ENCODE data around the gene ACBD6. TPM values are rescaled to one million over a fixed set of nuclear protein-coding genes. Genes with fewer than 3 reads are reported as not detected.

ACBD6 gene
- total RNA-seq, 2 experiments from 2014 or later: 39.8 to 41.3 TPM

- ATAC-seq (no peak), DNase-seq (no peak)
- no peaks in the 10 kb centered on the region for H3K36me3 Mint-ChIP-seq
- no peaks in the 10 kb centered on the region for H3K4me1 Mint-ChIP-seq
- H3K27me3 Mint-ChIP-seq: peaks cover 3% of the 10 kb centered on the region
- CTCF ChIA-PET: no interaction called here
- H3K4me3 Mint-ChIP-seq: no peak overlapping the region
- H3K9me3 Mint-ChIP-seq (ENCODE audit: low read depth): no peaks in the 10 kb centered on the region
- no peak overlapping the region for H3K27ac Mint-ChIP-seq
These were observed 244.1 kb downstream of the ACBD6 start for GRCh38 chr1:180258290-180258689.

DNA sequence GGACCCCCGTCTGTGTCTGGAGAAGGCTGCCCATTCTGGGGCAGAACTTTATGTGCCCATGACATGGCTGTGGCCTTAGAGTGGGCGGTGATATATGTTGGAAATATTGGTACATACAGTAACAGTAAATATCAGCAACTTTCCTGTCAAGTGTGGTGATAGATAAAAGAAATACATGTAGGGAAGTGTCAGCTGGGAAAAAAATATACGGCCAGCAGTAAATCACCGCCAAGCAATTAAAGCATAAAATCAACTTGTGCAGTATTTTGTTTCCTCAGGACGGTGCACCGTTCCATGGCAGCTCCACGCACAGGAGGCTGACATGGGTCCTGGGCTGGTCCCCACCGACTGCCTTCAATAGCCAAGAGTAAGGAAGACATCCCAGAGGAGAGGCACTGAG lies 244.9 kb downstream of the ACBD6 start:
- Mint-ChIP-seq H3K4me1 (no peaks in the 10 kb centered on the region), H3K27ac (no peak overlapping the region)
- no peak for DNase-seq

GRCh38 chr1:180257028-180257386 lies 245.4 kb downstream of the ACBD6 start:
- ATAC-seq: no peak
- Mint-ChIP-seq H3K36me3 (no peaks in the 10 kb centered on the region), H3K4me3 (no peak overlapping the region), H3K27ac (no peak overlapping the region), H3K4me1 (no peaks in the 10 kb centered on the region), H3K27me3 (peaks cover 3% of the 10 kb centered on the region), H3K9me3 (ENCODE audit: low read depth) (no peaks in the 10 kb centered on the region)
- CTCF ChIA-PET: no interaction called here
- DNase-seq: no peak

More for the DNA sequence above, 244.9 kb downstream of the ACBD6 start:
- Mint-ChIP-seq H3K36me3 (no peaks in the 10 kb centered on the region), H3K4me3 (no peak overlapping the region), H3K9me3 (ENCODE audit: low read depth) (no peaks in the 10 kb centered on the region), H3K27me3 (peaks cover 3% of the 10 kb centered on the region)
- ATAC-seq: no peak
- CTCF ChIA-PET: no interaction called here

DNA sequence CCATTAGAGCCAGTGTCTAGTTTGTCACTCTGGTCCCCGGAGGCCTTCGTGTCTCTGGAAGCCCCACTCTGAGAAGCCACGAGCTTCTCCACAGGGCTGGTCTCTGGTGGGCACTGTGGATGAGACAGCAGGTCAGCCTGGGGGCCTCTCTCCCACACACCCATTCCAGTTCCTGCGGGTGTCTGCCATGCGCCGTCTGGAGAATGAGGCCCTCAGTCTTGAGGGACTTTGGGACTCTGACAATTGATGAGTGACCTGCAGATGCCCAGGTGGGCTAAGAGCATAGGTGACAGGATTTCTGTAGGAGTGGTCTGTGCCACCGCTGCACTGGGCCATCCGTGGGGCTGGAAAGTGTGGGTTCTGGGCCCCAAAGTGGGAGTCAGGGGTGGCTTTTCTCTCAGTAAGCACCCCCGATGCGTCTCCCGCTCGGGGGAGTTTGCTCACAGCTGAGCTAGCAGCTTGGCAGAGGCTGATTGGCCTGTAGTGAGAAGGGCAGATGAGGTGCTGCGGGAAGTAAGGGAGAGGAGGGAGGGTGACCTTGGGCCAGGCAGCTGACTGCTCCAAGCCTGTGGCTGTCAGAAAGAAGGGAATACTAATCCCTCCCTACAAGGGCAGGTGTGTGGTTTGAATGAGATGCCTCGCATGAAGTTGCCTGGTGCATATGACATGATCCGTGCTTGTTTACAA lies 245.9 kb downstream of the ACBD6 start:
- H3K4me3 Mint-ChIP-seq: no peak overlapping the region
- peaks cover 3% of the 10 kb centered on the region for H3K27me3 Mint-ChIP-seq
- H3K9me3 Mint-ChIP-seq (ENCODE audit: low read depth): no peaks in the 10 kb centered on the region
- H3K4me1 Mint-ChIP-seq: no peaks in the 10 kb centered on the region
- CTCF ChIA-PET: no interaction called here
- DNase-seq: no peak
- no peak overlapping the region for H3K27ac Mint-ChIP-seq
- ATAC-seq: no peak
- no peaks in the 10 kb centered on the region for H3K36me3 Mint-ChIP-seq

GRCh38 chr1:180255536-180256340 lies 246.6 kb downstream of the ACBD6 start:
- DNase-seq: no peak
- CTCF ChIA-PET: no interaction called here
- Mint-ChIP-seq H3K4me1 (no peaks in the 10 kb centered on the region), H3K4me3 (no peak overlapping the region), H3K27me3 (no peaks in the 10 kb centered on the region), H3K36me3 (no peaks in the 10 kb centered on the region), H3K9me3 (ENCODE audit: low read depth) (no peaks in the 10 kb centered on the region), H3K27ac (no peak overlapping the region)
- ATAC-seq: no peak

DNA sequence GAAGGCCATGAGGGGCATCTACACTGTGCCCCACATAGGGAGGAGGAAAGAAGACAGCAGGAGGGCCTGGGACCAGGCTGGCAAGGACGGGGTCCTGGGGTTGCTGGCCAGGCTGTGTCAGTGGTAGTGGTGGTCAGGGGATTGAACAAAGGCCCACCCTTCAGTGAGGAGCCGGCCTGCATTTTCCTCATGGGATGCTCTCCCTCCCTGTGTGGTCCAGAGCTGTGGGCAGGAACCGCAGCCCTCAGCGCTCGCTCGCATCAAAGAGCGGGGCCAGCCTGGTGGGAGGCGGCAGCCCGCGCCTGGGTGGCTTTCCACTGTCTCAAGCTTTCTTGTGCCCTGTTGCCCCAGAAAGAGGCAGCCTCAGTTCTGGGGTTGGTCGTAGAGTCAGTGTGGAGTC lies 247.5 kb downstream of the ACBD6 start:
- Mint-ChIP-seq H3K9me3 (ENCODE audit: low read depth) (no peaks in the 10 kb centered on the region), H3K27me3 (no peaks in the 10 kb centered on the region), H3K4me3 (no peak overlapping the region), H3K27ac (no peak overlapping the region), H3K36me3 (no peaks in the 10 kb centered on the region), H3K4me1 (no peaks in the 10 kb centered on the region)
- ATAC-seq: no peak
- CTCF ChIA-PET: interaction anchor here (0.9 kb wide), 1 partner anchor 228 kb away, joined by 3 read pairs; no protein-coding TSS in a partner anchor
- DNase-seq: no peak

- CTCF ChIA-PET: interaction anchor here (0.9 to 3.0 kb wide), 4 partner anchors 23 to 228 kb away, joined by 3 to 25 read pairs (median 9); no protein-coding TSS in a partner anchor
- DNase-seq (no peak), ATAC-seq (no peak)
- Mint-ChIP-seq H3K4me1 (no peaks in the 10 kb centered on the region), H3K27ac (no peak overlapping the region), H3K4me3 (no peak overlapping the region), H3K36me3 (no peaks in the 10 kb centered on the region), H3K9me3 (ENCODE audit: low read depth) (no peaks in the 10 kb centered on the region), H3K27me3 (no peaks in the 10 kb centered on the region)
These were observed 247.9 kb downstream of the ACBD6 start for GRCh38 chr1:180254496-180254819.

DNA sequence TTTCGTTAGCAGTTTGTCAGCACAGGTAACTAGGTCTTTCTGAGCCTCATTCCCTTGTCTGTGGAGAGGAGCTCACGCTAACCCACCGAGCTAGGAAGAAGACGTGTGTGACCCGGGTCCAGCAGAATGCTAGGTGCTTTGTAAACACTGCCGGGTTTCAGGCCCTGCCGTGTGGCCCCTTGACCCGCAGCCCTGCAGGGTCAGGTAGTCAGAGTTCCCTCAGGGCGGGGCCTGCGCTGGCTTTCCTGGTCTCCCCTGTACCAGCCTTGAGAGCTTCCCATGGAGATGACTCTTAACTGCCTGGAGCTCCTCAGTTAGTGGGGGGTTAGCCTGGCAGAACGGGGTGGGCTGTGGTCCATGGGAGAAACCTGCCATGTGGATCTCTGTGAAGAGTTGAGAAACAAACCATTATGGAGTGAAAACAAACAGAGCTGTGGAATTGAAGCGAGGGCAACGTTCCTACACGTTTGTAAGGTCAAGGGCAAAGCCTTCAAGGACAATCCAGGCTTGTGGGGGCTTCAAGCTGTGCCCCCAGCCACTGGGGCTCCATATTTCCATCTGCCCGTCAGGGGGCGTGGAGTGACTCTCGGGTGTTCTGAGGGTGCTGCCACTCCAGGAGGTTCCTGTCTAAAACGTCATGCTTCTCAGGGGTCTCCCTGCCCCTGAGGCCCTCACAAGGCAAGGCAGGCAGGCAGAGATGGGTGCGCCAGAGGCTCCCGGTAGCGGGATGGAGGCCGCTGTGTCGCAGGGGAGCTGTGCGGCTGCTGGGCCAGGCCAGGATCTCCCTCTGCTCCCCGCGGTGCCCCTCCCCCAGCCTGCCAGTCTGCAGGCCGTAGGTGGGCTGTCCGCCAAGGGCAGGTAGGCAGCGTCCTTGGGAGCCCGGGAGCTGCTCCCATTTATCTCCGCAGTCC lies 248.5 kb downstream of the ACBD6 start:
- CTCF ChIA-PET: interaction anchor here (0.6 to 3.0 kb wide), 19 partner anchors 8 to 460 kb away, joined by 3 to 25 read pairs (median 4); no protein-coding TSS in a partner anchor

GRCh38 chr1:180252638-180253536 lies 249.5 kb downstream of the ACBD6 start:
- CTCF ChIA-PET: interaction anchor here (0.6 to 3.0 kb wide), 23 partner anchors 9 to 248 kb away, joined by 3 to 25 read pairs (median 4); no protein-coding TSS in a partner anchor
- no peak overlapping the region for H3K27ac Mint-ChIP-seq
- no peaks in the 10 kb centered on the region for H3K36me3 Mint-ChIP-seq

More for the DNA sequence above, 248.5 kb downstream of the ACBD6 start:
- no peak for DNase-seq
- Mint-ChIP-seq H3K4me1 (no peaks in the 10 kb centered on the region), H3K9me3 (ENCODE audit: low read depth) (no peaks in the 10 kb centered on the region), H3K36me3 (no peaks in the 10 kb centered on the region), H3K27ac (no peak overlapping the region), H3K27me3 (no peaks in the 10 kb centered on the region), H3K4me3 (no peak overlapping the region)
- ATAC-seq: no peak

DNA sequence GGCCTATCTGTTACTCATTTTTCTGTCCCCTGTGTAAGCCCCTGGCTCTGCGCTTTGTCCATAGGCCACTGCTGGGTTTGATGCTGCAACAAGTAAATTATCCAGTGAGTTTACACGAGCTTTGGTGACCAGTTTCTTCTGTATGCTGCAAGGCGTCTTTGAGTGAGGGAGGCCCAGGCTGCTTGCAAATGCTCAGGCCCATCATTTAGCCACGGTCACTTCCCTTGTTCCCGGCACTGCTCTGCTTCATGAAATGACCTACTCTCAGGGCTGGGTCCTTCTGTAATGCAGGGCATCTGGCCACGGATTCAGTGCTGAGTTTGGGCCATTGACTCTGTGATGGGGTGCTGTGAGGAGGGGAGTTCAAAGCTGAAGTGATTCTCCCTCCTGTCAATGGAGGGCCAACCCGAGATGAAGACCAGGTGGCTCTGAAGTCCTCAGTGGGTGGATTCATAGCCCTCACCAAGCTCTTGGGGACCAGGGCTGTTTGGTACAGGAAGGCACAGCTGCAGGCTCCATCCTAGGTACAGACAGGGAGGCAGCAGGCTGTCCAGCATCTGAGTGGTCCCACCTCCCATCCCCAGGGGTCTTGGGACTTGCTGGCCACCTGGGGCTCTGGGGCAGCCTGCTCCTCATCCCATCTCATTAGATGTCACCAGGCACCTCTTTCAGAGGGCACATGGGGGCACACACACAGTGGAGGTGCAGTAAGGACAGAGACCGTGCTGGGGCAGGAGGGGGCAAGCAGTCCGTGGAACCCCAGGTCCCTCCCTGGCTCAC lies 250.7 kb downstream of the ACBD6 start:
- Mint-ChIP-seq H3K9me3 (ENCODE audit: low read depth) (no peaks in the 10 kb centered on the region), H3K4me3 (no peak overlapping the region), H3K36me3 (no peaks in the 10 kb centered on the region), H3K27me3 (no peaks in the 10 kb centered on the region), H3K27ac (no peak overlapping the region), H3K4me1 (peaks cover 10% of the 10 kb centered on the region)
- CTCF ChIA-PET: interaction anchor here (1.0 to 3.0 kb wide), 6 partner anchors 34 to 220 kb away, joined by 3 to 25 read pairs (median 4); no protein-coding TSS in a partner anchor
- ATAC-seq (no peak), DNase-seq (no peak)

More at GRCh38 chr1:180252638-180253536, 249.5 kb downstream of the ACBD6 start:
- ATAC-seq (peak; percentile 67), DNase-seq (peak; percentile 81)
- Mint-ChIP-seq H3K4me1 (no peaks in the 10 kb centered on the region), H3K9me3 (ENCODE audit: low read depth) (no peaks in the 10 kb centered on the region), H3K27me3 (no peaks in the 10 kb centered on the region), H3K4me3 (no peak overlapping the region)

GRCh38 chr1:180250883-180251509 lies 251.4 kb downstream of the ACBD6 start:
- no peak for DNase-seq
- Mint-ChIP-seq H3K36me3 (no peaks in the 10 kb centered on the region), H3K27me3 (no peaks in the 10 kb centered on the region), H3K4me3 (no peak overlapping the region), H3K27ac (no peak overlapping the region), H3K4me1 (peaks cover 10% of the 10 kb centered on the region), H3K9me3 (ENCODE audit: low read depth) (no peaks in the 10 kb centered on the region)
- CTCF ChIA-PET: interaction anchor here (1.0 to 3.0 kb wide), 2 partner anchors 63 to 164 kb away, joined by 4 to 25 read pairs; no protein-coding TSS in a partner anchor
- no peak for ATAC-seq

DNA sequence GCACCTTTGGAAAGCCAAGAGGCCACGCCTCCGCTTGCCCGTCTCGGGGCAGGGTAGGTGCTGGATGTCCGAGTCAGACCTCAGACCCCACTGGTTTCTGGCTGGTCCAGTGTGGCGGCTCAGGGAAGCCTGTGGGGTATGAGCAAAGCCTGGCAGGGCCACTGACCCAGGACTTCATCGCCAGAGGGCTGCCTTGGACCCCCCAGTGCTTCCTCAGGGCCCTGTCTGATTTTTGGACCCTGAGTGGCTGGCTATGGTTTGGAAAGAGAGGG lies 251.9 kb downstream of the ACBD6 start:
- no peak for ATAC-seq
- no peak for DNase-seq
- no peaks in the 10 kb centered on the region for H3K36me3 Mint-ChIP-seq

More for the DNA sequence above, 251.9 kb downstream of the ACBD6 start:
- no peaks in the 10 kb centered on the region for H3K27me3 Mint-ChIP-seq
- H3K27ac Mint-ChIP-seq: no peak overlapping the region
- peaks cover 10% of the 10 kb centered on the region for H3K4me1 Mint-ChIP-seq
- no peaks in the 10 kb centered on the region for H3K9me3 Mint-ChIP-seq (ENCODE audit: low read depth)
- H3K4me3 Mint-ChIP-seq: no peak overlapping the region
- CTCF ChIA-PET: no interaction called here
